Gastroesophageal sphincter (tissue), 3 donors: ENCODE measurements around the gene ZNF566.
"Not testable (repeated sequence)": the region's sequence is repeated elsewhere in the genome, so short reads cannot be mapped to it uniquely, and the experiment has no call there.

Experiments
- CTCF ChIP-seq, 4 experiments: fragments of 200-600 bp in 2 of 4; fragments of 450-650 bp in 2 of 4; sonication (generic) in 1 of 4; IDR thresholded peaks; one replicate each; pipeline ENCODE4 v1.5.1; 2017 to 2019; ENCODE audit warnings: antibody characterized with exemption in 4 of 4, mild to moderate bottlenecking in 2 of 4, moderate library complexity in 2 of 4
- EP300 ChIP-seq: sonication (generic); formaldehyde crosslinking; IDR thresholded peaks from one replicate; pipeline ENCODE4 v1.6.1; 2017; ENCODE audit warnings: antibody characterized with exemption, mild to moderate bottlenecking
- POLR2A ChIP-seq, 2 donors: fragments of 450-650 bp; IDR thresholded peaks; one replicate each; pipeline ENCODE4 v1.6.1; 2017; ENCODE audit warnings: antibody characterized with exemption in 2 of 2, mild to moderate bottlenecking in 2 of 2, moderate library complexity in 1 of 2

GRCh38 chr19:36492689-36493453 is 3.5 kb upstream of the ZNF566 start:
- TF ChIP-seq CTCF (IDR thresholded peaks at IDR 0.05), result peak; percentile 35 to 76 (median 47)
- TF ChIP-seq EP300; POLR2A (IDR thresholded peaks at IDR 0.05): not testable (repeated sequence)
